Measurements from ENCODE around the gene CCDC124.

CCDC124 gene

DNA sequence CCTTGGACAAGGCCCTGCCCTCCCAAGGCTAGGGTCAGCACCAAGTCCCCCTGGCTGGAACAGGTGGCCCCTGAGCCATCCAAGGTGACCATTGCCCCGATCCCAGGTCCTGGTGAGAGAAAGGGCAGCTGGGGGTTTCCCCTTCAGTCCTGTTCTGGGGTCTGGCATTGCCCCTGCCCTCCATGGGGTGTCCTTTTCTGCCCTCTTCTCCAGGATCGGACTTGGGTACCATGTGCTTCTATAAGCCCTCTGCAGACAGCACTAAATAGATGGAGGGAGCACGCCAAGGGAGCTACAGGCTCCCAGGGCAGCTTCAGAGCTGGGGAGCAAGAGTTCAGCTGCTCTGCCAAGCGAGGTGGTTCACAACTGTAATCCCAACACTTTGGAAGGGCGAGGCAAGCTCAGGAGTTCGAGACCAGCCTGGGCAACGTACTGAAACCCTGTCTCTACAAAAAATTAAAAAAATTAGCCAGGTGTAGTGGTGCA lies 20.5 kb downstream of the CCDC124 start:
- DNase-seq (ENCODE audit: low read depth in 2 of 2): no peak

DNA sequence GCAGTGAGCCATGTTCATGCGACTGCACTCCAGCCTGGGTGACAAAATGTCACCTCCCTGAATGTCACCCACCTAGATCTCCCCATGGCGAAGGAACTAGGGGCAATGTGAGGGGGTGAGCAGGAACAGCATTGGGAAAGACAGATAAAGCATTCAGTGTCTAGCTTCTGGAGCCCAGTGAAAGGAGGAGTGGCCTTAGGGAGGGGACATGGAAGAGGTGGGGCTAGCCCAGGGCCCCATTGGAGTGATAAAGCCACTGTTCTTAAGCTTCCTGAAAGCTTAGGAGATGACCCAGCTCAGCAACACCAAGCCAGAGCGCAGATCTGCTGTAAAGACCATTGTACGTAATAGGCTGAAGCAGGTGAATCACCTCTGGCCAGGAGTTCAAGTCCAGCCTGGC lies 21.1 kb downstream of the CCDC124 start:
- no peak for DNase-seq (ENCODE audit: low read depth in 2 of 2)

DNA sequence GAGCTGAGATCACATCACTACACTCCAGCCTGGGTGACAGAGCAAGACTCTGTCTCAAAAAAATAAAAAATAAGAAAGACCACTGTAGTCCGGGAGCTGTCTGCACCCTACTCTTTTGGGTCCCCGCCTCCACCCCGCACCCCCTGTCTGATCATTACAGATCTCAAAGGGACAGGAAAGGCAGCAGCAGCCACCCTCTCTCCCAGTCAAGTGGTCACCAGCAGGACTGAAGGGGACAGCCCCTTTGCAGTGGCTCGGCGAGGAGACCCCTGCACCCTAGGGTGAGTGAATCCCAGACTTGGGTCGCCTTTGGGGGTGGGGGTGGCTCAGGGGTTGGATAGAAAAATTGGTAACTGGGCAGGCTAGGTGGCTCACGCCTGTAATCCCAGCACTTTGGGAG lies 21.6 kb downstream of the CCDC124 start:
- no peak for DNase-seq (ENCODE audit: low read depth in 2 of 2)

DNA sequence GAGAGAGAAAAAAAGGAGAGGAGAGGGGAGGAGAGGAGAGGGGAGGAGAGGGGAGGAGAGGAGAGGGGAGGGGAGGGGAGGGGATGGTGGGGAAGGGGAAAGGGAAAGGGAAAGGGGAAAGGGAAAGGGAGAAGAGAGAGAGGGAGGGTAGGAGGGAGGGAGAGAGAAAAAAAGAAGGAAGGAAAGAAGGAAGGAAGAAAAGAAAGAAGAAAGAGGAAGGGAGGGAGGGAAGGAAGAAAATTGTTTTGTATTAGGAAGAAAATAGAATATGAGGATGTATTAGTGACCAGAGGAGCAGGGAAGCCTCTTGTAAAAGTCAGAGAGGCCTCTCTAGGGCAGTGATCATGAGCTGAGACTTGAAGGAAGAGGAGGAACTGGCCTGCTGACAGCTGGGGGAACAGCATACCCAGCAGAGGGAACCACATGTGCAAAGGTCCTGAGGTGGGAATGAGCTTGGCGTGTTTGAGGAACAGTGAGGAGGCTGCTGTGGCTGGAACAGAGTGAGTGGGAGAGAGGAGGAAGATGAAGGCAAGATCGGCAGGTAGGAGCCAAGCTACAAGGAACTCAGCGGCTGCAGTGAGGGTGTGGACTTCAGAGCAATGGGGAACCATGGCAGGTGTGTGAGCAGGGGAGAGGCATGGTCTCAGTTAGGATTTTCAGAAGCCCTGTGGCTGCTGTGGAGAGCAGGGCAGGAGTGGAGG lies 24.5 kb downstream of the CCDC124 start:
- no peak for DNase-seq (ENCODE audit: low read depth in 2 of 2)

DNA sequence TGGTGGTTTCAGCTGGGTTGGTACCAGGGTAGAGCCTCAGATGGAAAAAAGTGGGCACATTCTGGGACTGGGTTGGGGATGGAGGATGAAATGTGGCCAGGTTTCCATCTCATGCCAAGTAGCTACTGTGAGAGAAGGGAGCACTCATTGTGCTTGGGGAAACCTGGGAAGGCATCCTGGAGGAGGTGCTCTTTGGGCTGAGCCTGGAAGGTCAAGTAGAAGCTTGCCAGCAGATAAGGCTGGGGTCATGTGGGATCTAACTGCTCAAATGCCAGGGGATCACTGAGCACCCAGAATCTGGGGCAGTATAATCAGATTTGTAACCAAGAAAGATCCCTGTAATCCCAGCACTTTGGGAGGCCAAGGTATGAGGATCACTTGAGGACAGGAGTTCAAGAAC lies 25.1 kb downstream of the CCDC124 start:
- no peak for DNase-seq (ENCODE audit: low read depth in 2 of 2)

DNA sequence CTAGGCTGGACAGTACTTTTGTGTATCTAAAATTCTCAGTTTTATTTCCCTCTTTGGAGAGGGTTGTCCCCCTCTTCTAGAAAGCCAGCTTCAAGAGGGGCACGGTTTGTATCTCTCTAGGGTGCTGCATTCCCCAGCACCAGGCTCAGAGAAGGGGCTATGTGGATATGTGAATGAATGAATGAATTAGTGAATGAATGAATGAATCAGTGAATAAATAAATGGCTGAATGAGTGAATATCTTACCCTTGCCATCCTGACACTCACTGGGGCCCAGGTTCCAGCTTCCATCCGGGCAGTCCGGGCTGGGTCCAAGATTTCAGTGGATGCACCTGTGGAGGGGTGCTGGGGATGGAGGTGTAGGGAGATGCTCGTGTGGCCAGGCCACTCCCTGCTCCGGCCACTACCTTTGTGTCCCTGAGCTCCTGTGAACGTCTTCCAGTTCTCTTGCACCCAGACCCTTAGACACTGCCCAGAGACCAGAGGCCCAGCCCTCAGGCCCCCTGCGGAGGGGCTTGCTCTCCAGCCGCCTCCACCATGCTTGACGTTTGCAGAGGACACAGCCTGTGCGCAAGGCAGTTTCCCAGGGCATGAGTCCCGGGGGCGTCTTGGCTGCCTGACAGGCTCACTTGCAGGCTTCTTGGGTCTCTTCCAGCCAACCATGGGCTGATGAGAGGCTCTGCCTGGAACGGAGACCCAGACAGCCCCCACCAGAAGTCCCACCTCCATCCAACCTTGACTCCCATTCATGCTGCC lies 31.3 kb downstream of the CCDC124 start:
- DNase-seq (ENCODE audit: low read depth in 2 of 2): no peak

DNA sequence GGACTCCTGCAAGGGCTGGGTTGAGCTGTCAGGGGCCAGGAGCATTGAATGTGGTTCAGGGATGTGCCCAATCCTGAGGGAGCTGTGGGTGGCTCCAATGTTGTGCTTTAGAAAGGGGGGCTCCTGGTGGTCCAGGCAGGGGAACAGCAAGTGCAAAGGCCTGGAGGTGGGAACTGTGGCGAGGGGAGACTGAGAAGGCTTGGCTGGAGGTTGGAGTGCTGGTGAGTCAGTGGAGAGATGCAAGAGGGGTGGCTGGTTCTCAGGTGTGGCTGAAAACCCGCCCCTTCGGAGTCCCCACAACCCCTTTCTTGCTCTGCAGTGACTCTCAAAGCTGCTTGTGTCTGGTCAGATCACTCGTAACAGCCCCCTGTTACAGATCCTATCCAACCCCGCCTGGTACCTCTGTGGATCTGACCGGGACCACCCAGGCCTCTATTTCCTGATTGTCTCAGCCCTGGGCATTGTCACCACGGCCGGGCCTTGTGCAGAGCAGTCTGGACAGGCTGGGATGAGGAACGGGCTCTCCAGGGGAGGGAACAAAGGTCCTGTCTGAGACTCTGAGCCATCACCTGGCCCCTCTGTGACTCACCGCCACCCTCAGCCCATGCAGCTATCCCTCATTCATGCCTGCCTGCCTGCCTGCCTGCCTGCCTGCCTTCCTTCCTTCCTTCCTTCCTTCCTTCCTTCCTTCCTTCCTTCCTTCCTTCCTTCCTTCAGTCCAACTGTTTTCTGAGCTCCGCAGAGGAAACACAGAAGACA lies 32.7 kb downstream of the CCDC124 start:
- DNase-seq (ENCODE audit: low read depth in 2 of 2): no peak

DNA sequence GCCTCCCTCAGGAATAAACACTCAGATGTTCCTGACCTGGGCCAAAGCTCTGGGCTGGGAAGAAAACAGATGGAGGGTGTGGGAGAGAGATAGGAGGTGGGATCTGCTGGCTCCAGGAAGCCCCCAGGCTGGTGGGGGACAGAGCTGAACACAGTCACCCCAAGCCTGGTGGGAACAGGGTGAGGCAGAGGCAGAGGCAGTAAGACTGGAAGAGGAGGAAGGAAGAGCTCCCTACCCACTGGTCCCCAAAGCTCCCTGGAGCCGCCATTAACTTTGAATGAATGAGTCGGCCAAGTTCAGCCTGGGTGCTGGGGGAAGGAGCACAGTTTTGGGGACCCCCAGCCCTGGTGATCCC lies 33.3 kb downstream of the CCDC124 start:
- no peak for DNase-seq (ENCODE audit: low read depth in 2 of 2)

DNA sequence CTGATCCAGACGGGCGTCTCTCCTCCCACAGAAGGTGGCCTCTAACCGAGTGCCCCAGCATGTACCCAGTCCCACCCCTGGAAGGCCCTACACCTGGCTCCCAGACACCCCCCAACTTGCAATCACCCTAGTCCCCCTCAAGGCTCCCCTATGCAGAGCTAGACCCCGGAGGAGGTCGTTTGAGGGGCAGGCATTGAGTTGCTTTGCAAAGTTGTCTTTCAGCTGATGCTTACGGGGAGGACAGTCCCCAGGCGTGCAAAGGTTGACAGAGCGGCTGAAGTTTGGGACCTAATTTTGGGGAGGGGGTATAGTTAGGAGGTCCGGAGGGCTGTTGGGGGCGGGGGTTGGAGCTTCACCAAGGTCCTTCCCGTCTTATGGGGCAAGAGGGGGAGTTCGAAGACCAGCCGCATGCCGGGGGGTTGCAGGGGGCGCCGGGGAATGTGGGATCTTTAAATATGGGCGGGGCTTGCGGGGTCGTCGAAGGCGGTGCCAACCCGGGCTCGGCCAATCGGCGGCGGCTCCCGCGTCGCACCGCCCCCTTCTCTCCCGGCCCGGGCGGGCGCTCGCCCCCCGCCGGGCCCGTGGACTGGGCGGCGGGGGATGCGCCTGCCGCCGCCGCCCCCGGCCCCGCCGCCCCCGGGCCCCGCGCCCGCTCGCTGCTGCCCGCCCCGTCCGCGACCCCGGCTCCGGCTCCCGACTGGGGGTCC lies 33.9 kb downstream of the CCDC124 start, which contains the start of gene KCNN1:
TSS of gene KCNN1 (plus strand) at position 558 of the 707 bp plus-strand sequence. CDS start 6,782 bp downstream, outside the sequence.
- DNase-seq (ENCODE audit: low read depth in 2 of 2): no peak

DNA sequence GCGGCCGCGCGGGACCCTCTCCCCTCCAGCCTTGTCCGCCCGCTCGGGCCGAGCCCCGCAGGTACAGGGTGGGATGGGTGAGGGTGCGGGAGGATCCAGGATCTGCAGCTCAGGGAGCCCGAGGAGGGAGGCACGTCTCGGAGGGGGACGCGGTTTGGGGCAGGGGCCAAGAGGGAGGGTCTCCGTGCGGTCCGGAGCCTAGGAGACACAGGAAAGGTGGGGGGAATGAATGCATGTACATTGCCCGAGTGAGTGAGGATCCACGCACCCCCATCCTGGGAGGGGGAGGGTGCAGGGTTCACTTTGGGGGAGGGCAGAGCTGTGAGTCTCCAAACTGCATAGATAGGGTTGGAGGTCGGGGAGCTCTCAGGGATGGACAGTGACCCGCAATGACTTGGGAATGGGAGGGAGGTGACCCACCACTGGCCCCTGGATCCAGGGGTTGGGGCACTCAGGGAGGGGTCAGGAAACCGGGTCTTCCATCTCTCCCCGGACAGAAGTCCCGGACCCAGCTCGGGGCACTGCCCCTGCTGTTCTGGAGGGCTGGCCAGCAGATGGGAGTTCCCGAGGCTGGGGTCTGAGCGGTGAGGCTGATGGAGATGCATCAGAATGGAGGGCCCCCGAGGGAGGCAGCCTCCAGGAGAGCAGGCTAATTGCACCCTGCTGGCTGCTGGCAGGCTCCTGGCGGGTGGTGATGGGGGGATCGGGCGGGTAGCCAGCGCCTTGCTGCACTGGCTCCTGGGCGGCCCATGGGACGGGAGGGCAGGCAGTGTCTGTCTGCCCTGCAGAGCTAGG lies 34.6 kb downstream of the CCDC124 start:
- DNase-seq (ENCODE audit: low read depth in 2 of 2): no peak

DNA sequence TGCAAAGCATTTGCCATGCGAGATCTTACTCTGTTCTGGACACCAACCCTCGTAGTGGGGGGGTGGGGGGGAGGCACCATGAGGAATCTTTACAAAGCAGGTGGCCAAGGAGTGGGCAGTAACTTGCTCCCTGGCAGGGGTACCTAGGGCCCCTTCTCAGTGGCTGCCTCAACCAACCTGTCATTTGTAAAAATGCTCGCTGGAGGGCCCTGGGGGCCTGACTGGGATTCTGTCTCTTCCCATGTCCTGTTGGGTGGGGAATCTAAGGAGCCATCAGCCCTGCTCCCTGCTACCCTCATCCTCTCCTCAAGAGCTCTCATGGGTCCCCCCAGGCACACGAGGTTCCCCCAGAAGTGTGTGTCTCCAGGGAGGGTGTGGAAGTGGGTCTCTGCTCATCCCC lies 35.5 kb downstream of the CCDC124 start:
- no peak for DNase-seq (ENCODE audit: low read depth in 2 of 2)

DNA sequence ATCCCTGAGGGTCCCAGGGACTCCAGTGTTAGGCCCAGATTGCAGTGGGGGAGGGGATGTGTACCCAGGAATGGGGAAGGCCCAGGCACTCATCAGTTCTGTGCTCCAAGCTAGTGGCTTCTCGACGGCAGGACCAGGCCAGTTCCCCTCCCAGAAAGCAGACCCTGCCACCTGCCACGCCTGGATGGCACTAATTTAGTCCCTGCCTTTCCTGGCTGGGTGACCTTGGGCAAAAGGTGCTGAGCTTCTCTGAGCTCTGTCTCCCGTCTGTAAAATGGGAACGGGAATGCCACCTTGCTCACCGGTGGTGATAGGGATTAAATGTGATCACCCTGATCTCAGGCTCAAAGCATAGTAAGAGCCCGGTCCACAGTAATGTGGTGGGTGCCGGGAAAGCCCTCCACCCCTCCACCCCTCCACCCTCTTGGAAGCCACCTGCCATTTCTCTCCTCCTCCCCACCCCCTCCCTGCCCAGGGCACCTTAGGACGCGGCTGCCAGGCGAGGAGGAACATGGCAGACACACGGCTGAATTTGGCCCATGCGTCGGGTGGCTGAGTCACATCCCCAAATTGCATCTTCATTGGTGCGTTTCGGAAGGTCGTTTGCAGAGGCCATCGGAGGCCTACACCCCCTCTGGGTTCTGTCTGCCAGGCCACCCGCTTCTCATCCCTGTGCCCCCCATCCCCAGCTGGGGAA lies 36.4 kb downstream of the CCDC124 start:
- no peak for DNase-seq (ENCODE audit: low read depth in 2 of 2)

DNA sequence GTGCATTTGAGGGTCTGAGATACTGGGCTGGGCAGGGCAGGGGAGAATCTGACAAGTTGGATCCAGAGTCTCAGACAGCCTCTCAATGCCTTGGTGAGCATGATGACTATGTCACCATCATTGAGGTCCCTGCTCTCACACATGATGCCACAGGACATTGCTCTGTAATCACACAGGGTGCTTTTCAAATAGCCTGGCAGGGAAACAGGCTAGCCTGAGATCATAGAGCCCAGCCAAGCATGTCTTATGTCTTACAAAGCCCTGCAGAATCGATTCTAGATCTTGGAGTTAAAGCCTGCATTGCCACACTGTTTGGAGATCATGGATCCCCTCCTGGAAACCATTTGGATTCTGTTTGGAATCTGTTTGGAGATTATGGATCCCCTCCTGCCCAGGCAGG lies 39.4 kb downstream of the CCDC124 start:
- no peak for DNase-seq (ENCODE audit: low read depth in 2 of 2)

DNA sequence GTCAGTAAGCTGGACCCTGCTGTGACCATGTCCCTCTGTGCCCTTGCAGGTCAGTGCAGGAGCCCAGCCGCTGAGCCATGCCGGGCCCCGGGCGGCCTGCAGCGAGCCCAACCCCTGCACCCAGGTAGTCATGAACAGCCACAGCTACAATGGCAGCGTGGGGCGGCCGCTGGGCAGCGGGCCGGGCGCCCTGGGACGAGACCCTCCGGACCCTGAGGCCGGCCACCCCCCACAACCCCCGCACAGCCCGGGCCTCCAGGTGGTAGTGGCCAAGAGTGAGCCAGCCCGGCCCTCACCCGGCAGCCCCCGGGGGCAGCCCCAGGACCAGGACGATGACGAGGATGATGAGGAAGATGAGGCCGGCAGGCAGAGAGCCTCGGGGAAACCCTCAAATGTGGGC lies 40.9 kb downstream of the CCDC124 start:
- no peak for DNase-seq (ENCODE audit: low read depth in 2 of 2)

DNA sequence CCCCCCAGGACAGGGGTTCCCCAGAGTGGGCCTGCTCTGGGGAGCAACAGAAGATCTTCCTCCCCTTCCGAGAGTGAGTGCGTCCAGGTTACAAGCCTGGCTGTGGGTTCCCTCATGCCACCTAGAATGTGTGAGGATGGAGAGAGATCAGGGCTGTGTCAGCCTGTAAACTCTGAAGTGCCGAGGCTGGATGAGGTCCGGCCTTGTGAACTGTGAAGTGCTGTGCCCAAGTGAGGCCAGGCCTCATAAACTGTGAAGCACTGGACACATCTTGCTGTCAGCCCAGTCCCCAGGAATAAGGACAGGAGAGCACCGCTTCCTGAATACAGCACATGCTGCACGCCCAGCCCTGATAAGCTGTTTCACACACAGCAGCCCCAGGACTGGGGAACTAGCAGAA lies 41.7 kb downstream of the CCDC124 start:
- DNase-seq (ENCODE audit: low read depth in 2 of 2): no peak

DNA sequence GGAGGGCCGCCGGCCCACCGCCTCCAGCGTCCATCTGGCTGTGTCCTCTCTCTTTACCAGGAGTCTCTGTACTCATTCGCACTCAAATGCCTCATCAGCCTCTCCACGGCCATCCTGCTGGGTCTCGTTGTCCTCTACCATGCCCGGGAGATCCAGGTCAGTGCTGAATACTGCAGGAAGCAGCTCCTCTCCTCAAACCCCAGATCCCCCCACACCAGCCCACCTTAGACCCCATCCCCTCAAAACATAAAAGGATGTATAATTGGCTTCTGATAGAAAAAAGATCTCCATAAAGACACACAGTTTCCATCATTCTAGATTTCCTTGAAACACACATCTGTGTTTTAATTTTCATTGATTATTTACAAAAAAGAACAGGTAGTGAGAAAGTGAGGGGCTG lies 42.2 kb downstream of the CCDC124 start:
- DNase-seq (ENCODE audit: low read depth in 2 of 2): no peak

DNA sequence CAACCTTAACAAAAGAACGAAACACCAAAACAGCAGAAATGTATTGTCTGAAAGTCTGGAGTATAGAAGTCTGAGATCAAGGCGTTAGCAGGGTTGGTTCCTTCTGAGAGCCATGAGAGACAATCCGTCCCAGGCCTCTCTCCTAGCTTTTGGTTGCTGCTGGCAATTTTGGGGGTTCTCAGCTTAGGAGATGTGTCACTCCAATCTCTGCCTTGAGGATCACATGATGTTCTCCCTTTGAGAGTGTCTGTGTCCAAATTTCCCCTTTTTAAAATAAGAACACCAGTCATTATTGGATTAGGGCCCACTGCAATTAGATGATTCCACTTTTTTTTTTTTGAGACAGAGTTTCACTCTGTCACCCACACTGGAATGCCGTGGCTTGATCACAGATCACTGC lies 44.2 kb downstream of the CCDC124 start:
- no peak for DNase-seq (ENCODE audit: low read depth in 2 of 2)

DNA sequence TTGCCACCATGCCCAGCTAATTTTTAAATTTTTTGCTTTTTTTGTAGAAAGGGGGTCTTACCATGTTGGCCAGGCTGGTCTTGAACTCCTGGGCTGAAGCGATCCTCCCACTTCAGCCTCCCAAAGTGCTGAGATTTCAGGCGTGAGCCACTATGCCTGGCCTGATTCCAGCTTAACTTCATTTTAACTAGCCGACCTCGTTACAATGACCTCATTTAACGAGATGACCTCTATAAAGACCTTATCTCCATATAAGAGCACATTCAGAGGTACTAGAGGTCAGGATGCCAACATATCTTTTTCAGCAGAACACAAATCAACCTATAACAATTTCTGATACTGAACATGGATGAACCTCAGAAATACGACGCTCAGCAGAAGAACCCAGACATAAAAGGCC lies 44.7 kb downstream of the CCDC124 start:
- DNase-seq (ENCODE audit: low read depth in 2 of 2): no peak

DNA sequence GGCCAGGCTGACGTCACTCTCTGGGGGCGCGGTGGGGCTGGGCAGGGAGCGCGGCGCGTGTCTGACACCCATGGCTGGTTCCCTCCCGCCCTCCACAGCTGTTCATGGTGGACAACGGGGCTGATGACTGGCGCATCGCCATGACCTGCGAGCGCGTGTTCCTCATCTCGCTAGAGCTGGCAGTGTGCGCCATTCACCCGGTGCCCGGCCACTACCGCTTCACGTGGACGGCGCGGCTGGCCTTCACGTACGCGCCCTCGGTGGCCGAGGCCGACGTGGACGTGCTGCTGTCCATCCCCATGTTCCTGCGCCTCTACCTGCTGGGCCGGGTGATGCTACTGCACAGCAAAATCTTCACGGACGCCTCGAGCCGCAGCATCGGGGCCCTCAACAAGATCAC lies 48.8 kb downstream of the CCDC124 start:
- DNase-seq (ENCODE audit: low read depth in 2 of 2): no peak

DNA sequence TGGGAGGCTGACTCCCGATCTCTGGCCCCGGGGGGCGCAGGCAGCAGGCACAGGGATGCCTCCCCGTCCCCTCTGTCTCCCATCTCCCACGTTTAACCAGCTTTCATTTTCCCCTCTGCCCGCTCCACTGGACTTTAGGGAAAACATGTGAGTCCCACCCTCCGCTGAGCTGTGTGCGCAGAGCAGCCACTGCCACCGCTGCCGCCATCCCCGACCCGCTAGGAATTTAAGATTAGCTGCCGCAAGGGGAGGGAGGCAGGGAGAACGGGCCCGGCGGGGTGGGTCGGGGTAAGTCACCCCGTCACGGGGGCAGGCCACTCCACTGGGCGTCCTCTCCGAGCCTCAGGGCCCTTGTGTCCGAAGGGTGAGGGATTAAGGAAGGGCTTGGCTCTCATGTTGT lies 49.6 kb downstream of the CCDC124 start:
- no peak for DNase-seq (ENCODE audit: low read depth in 2 of 2)
